ENCODE measurements around the gene OMA1. TPM values are rescaled to one million over a fixed set of nuclear protein-coding genes. Genes with fewer than 3 reads are reported as not detected.

The OMA1 gene
- total RNA-seq, 1 experiment from 2014 or later: 32.1 TPM

GRCh38 chr1:58431901-58432620 lies 114.5 kb downstream of the OMA1 start:
- DNase-seq (ENCODE audit: low read depth): no peak

Other genes starting within 250 kb of the OMA1 start
- gene TACSTD2, start 30.5 kb upstream of the OMA1 start, total RNA-seq (2014; rRNA removed; shearing (Covaris generic)): not detected in 2 replicates
- gene MYSM1, start 153.3 kb upstream of the OMA1 start, total RNA-seq (2014; rRNA removed; shearing (Covaris generic)): 8.7 and 13.1 TPM in 2 replicates
- gene JUN, start 237.3 kb upstream of the OMA1 start, total RNA-seq (2014; rRNA removed; shearing (Covaris generic)): 36.6 and 49.7 TPM in 2 replicates

Data from RPMI7951 (cell line).